Right atrium auricular region (tissue), 2 donors: ENCODE data around the gene ART5. TPM values are rescaled to one million over a fixed set of nuclear protein-coding genes. Genes with fewer than 3 reads are reported as not detected.
A peak's percentile ranks its signal among the peaks of the same experiment; 100 is the strongest.
"Not testable (repeated sequence)": the region's sequence is repeated elsewhere in the genome, so short reads cannot be mapped to it uniquely, and the experiment has no call there.

Experiments used
- DNase-seq: peaks from one replicate; pipeline ENCODE4 v3.0.0-alpha.2; 2019; ENCODE audit warnings: low spot score
- H3K27ac ChIP-seq, 2 donors: fragments of 200-600 bp; sonication (generic); 1 replicate in 1 of 2; 2 replicates in 1 of 2; pipeline ENCODE4 v1.5.1; 2016 to 2019
- H3K27me3 ChIP-seq, 2 donors: fragments of 200-600 bp; sonication (generic); one replicate each; pipeline versions ENCODE4 v1.5.1 to v1.6.0; 2017 to 2019
- H3K36me3 ChIP-seq: fragments of 200-600 bp; sonication (generic); one replicate; pipeline ENCODE4 v1.5.1; 2016
- H3K4me1 ChIP-seq, 2 donors: fragments of 200-600 bp; sonication (generic); one replicate each; pipeline versions ENCODE4 v1.5.1 to v1.6.0; 2017 to 2019
- H3K4me3 ChIP-seq, 2 donors: fragments of 200-600 bp; sonication (generic); 1 replicate in 1 of 2; 2 replicates in 1 of 2; pipeline ENCODE4 v1.5.1; 2017 to 2019; ENCODE audit warnings: mild to moderate bottlenecking in 1 of 2, moderate library complexity in 1 of 2
- H3K9me3 ChIP-seq, 2 donors: fragments of 200-600 bp; sonication (generic); one replicate each; pipeline ENCODE4 v1.5.1; 2019
- total RNA-seq, 2 donors: library from RNA; depleted of rRNA; stranded (reverse); fragments of >200 nt; gene quantifications; one replicate each; pipeline ENCODE4 v1.1.0, GENCODE V29; 2016
- TF ChIP-seq, protein P1 (sequence below), 2 donors: fragments of 200-600 bp; sonication (generic); IDR thresholded peaks; one replicate each; pipeline ENCODE4 v1.5.1; 2019; ENCODE audit warnings: antibody characterized with exemption in 2 of 2

The ART5 gene
- total RNA-seq, 2 donors from 2014 or later = 0.86 to 1.1 TPM

DNA sequence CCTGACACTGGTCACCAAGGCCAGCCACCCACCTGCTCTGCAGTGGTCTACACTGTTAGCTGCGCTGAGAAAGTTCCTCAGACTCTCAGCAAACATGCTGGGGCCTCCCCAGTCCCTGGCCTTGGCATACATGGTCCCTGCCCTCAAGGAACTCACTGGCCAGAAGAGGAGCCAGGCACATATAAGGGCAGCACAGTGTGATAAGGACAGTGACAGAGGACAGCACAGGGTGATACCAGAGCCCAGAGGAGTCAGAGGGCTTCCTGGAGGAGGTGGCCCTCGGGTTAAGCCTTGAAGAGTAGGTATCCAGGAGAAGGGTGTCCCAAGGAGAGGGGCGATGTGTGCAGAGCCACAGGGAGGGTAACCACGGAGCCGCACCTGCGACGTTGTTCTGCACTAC is 3.8 kb upstream of the ART5 start:
- no peak overlapping the region for H3K27ac ChIP-seq
- no peaks in the 10 kb centered on the region for H3K36me3 ChIP-seq
- TF ChIP-seq, protein P1, sequence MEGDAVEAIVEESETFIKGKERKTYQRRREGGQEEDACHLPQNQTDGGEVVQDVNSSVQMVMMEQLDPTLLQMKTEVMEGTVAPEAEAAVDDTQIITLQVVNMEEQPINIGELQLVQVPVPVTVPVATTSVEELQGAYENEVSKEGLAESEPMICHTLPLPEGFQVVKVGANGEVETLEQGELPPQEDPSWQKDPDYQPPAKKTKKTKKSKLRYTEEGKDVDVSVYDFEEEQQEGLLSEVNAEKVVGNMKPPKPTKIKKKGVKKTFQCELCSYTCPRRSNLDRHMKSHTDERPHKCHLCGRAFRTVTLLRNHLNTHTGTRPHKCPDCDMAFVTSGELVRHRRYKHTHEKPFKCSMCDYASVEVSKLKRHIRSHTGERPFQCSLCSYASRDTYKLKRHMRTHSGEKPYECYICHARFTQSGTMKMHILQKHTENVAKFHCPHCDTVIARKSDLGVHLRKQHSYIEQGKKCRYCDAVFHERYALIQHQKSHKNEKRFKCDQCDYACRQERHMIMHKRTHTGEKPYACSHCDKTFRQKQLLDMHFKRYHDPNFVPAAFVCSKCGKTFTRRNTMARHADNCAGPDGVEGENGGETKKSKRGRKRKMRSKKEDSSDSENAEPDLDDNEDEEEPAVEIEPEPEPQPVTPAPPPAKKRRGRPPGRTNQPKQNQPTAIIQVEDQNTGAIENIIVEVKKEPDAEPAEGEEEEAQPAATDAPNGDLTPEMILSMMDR (IDR thresholded peaks at IDR 0.05) = no peak
- peaks cover 0 to 25% of the 10 kb centered on the region in 2 donors for H3K4me1 ChIP-seq
- no peak overlapping the region for H3K4me3 ChIP-seq
- H3K9me3 ChIP-seq = no peaks in the 10 kb centered on the region
- no peak for DNase-seq
- H3K27me3 ChIP-seq = no peaks in the 10 kb centered on the region

DNA sequence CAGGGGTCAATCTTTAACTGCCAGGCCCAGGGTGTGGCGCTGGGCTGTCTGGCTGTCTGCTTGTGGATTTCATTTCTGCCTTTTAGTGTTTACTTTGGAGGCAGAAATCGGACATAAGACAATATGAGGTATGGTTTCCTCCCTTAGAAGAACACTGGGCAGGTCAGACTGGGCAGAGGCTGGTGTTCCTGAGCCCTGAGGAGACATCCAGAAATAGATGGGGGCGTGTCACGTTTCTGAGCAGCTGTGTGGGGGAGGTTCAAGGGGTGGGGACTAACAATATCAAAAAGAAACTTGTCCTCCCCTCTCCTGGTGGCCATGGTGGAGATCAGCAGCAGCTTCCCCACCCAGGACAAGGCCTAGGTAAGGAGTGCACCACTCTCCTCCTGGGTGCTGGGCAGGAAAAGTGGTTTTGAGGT is 3.0 kb upstream of the ART5 start, which contains the start of gene ART1:
Gene ART1, plus strand, starts transcription at position 312 of the 419 bp plus-strand sequence. CDS start 14,086 bp downstream, outside the sequence.
- Histone ChIP-seq H3K4me1 (peaks cover 0 to 25% of the 10 kb centered on the region in 2 donors), H3K27ac (no peak within 1 kb of the TSS), H3K27me3 (no peaks in the 10 kb centered on the region), H3K4me3 (no peak within 1 kb of the TSS), H3K36me3 (no peaks in the 10 kb centered on the region), H3K9me3 (no peaks in the 10 kb centered on the region)
- TF ChIP-seq, protein P1 (IDR thresholded peaks at IDR 0.05) = no peak
- DNase-seq = no peak

DNA sequence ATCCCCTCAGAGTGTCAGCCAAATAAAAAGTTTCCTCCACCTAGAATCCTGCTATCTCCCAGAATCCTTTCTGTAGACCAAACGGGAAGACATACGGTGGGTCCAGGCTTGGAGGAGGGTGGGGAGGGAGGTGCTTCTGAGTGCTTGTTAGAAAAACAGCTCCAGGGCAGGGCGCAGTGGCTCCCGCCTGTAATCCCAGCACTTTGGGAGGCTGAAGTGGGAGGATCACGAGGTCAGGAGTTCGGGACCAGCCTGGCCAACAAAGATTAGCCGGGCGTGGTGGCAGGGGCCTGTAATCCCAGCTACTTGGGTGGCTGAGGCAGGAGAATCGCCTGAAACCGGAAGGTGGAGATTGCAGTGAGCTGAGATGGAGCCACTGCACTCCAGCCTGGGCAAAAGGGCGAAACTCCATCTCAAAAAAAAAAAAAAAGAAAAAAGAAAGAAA is 1.3 kb upstream of the ART5 start:
- H3K36me3 ChIP-seq, DNase-seq, H3K27ac ChIP-seq, H3K27me3 ChIP-seq, H3K9me3 ChIP-seq: not testable (repeated sequence)
- Histone ChIP-seq H3K4me3 (peak overlapping the region; percentile 48 to 64), H3K4me1 (peaks cover 0 to 25% of the 10 kb centered on the region in 2 donors)

DNA sequence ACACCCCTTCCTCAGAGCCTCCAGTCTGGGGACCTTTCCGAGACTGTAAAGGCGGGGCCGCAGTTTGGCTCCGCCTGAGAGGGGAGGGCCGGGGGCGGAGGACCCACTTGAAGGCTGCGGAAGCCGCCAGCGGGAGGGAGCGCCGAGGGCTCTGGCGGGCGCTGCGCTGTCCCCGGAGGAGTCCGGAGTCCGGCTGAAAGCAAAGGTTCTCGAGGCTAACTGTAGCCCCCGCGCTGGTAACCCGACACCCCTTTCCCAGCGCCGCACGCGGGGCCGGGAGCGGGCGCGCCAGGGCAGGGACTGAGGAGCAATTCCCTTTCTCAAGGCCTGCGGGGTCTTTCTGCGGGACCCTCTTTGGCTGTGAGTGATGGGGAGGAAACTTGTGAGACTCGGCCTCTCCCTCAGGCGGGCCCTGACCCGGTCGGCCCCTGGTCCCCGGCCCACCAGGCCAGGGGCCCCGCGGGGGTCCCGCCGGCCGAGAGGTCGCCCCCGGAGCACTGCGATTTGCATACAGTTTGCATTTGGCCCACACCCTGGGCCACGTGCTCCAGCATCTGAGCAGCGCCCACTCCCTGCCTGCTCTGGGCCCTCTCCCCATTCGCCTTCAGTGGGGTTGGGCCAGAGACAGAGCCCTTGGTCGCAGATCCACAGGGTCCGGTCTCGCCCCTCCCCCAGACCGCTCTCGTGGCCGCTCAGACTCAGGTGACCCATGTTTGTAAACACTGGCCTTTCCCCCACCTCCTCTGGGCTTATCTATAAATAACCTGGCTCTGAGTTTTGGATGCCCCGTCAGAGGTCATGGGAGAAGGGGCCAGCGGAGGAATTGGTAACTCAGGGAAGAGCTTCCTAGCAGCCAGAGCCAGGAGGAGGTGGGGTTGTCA is 519 bp upstream of the ART5 start:
- peak; percentile 72 for DNase-seq
- H3K27me3 ChIP-seq = no peaks in the 10 kb centered on the region
- H3K4me3 ChIP-seq = peak overlapping the region; percentile 48 to 64
- TF ChIP-seq, protein P1 (IDR thresholded peaks at IDR 0.05) = no peak
- no peaks in the 10 kb centered on the region for H3K36me3 ChIP-seq
- peak overlapping the region; percentile 76 to 79 for H3K27ac ChIP-seq
- H3K4me1 ChIP-seq = peaks cover 0 to 25% of the 10 kb centered on the region in 2 donors
- H3K9me3 ChIP-seq = no peaks in the 10 kb centered on the region

DNA sequence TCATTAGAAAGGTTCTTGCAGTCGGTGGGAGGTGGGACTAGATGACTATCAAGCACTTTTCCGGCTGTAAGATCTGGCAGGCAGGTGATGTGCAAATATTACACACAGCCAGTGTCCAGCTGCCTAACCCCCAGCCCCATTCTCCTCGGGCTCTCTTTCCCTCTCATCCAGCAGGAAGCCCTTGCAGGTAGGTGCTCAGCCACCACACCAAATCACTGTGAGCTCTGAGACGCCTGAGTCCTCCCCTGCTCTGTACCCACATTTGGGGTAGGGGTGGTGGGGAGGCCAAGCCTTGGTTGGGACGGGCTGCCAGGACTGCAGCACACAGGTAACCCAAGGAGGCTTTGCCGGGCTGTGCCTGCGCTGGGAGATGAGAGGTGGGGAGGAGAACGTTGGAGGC is 601 bp downstream of the ART5 start:
- H3K4me3 ChIP-seq = no peak overlapping the region
- no peaks in the 10 kb centered on the region for H3K9me3 ChIP-seq
- TF ChIP-seq, protein P1 (IDR thresholded peaks at IDR 0.05) = no peak
- no peak for DNase-seq
- no peaks in the 10 kb centered on the region for H3K27me3 ChIP-seq
- H3K27ac ChIP-seq = no peak overlapping the region
- no peaks in the 10 kb centered on the region for H3K36me3 ChIP-seq
- H3K4me1 ChIP-seq = peaks cover 0 to 25% of the 10 kb centered on the region in 2 donors

DNA sequence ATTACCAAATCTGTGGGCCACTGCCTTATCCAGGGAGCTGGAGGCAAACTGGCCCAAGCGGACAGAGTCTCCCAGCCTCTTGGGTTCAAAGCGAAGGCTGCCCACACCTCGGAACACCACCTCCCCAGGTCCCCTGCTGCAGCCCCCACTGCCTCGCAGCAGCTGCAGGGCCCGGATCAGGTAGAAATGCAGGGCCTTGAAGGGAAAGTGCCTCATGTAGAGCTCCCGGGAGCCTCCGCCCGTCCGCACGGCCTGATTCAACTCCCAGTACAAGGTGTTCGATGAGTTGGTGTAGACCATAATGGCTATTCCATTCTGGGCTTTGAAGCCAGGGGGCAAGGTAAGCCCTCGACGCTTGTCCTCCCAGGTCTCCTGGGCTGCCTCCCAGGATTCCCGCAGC is 2.0 kb downstream of the ART5 start:
- Histone ChIP-seq H3K27ac (no peak overlapping the region), H3K4me3 (no peak overlapping the region), H3K9me3 (no peaks in the 10 kb centered on the region), H3K4me1 (peaks cover 0 to 25% of the 10 kb centered on the region in 2 donors), H3K36me3 (no peaks in the 10 kb centered on the region), H3K27me3 (no peaks in the 10 kb centered on the region)
- TF ChIP-seq, protein P1 (IDR thresholded peaks at IDR 0.05) = no peak
- no peak for DNase-seq
